GM12875 (cell line): ENCODE data around the gene NCBP1.
A peak's percentile ranks its signal among the peaks of the same experiment; 100 is the strongest.
"Not testable (repeated sequence)": the region's sequence is repeated elsewhere in the genome, so short reads cannot be mapped to it uniquely, and the experiment has no call there.

Source experiments
- H3K4me3 ChIP-seq: one replicate; pipeline ENCODE4 v1.5.1; 2011; ENCODE audit warnings: low read depth, low read length, control low read depth
- TF ChIP-seq, protein P1 (sequence below): IDR thresholded peaks from 2 replicates; pipeline ENCODE4 v1.5.1; 2011; ENCODE audit warnings: low read depth, mild to moderate bottlenecking, control low read depth, inconsistent platforms, low read length, moderate library complexity, borderline replicate concordance; ENCODE audit not compliant: insufficient read depth

NCBP1 gene

DNA sequence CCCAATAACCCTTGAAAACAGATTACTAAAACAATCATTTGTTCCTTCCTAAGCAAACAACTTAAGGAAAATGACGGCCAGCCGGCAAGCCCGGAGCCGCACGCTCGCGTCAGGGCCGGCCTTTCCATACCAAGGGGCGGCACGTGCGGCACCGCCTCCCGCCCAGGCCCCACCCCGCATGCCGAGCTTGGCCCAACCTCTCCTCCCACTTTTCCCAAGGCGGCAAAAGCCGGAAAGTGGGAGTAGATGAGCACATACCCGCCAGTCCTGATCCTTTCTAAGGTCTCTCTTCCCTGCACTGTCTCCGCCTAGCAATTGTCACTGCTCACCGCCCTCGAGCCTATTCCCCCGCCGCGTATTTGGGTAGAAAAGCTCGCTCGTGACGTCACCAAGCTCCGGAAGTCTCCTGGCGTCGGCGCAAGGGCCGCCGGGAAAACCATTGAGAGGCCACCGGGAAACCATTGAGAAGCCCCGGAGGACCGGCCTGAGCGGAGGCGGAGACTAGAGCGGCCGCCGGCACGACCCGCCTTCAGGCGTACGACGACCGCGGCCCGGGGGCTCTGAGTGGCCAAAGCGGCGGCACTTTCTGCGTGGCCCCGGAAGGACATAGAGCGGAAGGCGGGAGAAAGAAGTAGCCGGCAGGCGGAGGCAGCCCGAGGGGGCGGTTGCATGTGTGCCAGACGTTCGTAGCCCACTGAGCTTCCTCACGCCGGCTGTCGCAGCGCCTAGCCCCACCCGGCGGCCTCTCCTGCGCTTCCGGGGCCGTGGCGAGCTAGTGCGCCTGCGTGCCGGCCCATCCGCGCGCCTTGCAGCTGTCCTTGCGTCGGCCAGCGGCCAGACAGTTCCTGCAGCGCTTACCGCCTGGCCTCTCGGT lies at the start of gene NCBP1, which contains the start of gene TSTD2:
NCBP1 (plus strand) TSS at position 837 of the 874 bp plus-strand sequence. CDS start 61 bp downstream, outside the sequence.
TSTD2 (minus strand) TSS at position 384 of the 874 bp plus-strand sequence. CDS start 5,806 bp downstream, outside the sequence.
- peak within 1 kb of the TSS; percentile 95 for H3K4me3 ChIP-seq
- TF ChIP-seq, protein P1, sequence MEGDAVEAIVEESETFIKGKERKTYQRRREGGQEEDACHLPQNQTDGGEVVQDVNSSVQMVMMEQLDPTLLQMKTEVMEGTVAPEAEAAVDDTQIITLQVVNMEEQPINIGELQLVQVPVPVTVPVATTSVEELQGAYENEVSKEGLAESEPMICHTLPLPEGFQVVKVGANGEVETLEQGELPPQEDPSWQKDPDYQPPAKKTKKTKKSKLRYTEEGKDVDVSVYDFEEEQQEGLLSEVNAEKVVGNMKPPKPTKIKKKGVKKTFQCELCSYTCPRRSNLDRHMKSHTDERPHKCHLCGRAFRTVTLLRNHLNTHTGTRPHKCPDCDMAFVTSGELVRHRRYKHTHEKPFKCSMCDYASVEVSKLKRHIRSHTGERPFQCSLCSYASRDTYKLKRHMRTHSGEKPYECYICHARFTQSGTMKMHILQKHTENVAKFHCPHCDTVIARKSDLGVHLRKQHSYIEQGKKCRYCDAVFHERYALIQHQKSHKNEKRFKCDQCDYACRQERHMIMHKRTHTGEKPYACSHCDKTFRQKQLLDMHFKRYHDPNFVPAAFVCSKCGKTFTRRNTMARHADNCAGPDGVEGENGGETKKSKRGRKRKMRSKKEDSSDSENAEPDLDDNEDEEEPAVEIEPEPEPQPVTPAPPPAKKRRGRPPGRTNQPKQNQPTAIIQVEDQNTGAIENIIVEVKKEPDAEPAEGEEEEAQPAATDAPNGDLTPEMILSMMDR = no peak

- not testable (repeated sequence) for H3K4me3 ChIP-seq
Measured at GRCh38 chr9:97584778-97585177, 48.8 kb upstream of the NCBP1 start.

- not testable (repeated sequence) for H3K4me3 ChIP-seq
Measured at GRCh38 chr9:97586909-97587308, 46.7 kb upstream of the NCBP1 start.

DNA sequence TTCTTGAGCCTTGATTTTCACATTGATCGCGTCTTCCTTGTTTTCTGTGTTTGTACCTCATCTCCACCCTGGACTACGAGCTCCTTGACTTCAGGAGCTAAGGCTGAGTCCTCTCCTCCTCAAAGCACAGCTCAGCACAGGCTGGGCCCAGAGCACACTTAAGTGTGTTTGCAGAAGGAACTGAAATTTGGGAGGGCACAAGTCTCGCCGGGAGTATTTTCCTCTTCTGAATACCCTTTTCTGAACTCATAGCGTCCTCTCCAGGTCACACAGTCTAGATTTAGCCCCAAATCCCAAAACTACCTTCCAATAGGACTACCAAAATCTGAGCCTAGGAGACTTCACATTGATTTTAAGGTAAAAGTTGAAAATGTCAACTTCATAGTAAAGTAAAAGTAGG lies 42.1 kb upstream of the NCBP1 start:
- H3K4me3 ChIP-seq = no peak overlapping the region
- TF ChIP-seq, protein P1 = 0 out of 2 replicates have a peak, but pooled peaks have one; percentile 20

DNA sequence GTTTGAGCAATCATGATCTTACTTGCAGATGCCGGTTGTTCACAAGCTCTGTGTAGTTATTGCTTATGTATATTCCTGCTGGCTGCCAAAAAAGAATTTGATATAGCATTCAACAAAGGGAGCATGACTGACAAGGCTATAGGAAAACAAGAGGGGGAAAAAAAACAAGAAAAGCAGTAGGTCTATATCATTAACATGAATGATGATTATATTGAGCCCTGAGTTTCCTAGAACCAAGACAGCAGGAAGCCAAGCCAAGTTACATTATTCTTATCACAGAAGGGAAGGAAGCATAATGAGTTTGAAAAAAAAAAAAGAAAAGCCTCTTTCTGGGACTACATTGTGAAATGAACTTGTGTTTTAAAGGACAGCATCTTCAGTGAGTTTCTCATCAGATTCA lies 41.5 kb upstream of the NCBP1 start:
- no peak overlapping the region for H3K4me3 ChIP-seq
- TF ChIP-seq, protein P1 = no peak

DNA sequence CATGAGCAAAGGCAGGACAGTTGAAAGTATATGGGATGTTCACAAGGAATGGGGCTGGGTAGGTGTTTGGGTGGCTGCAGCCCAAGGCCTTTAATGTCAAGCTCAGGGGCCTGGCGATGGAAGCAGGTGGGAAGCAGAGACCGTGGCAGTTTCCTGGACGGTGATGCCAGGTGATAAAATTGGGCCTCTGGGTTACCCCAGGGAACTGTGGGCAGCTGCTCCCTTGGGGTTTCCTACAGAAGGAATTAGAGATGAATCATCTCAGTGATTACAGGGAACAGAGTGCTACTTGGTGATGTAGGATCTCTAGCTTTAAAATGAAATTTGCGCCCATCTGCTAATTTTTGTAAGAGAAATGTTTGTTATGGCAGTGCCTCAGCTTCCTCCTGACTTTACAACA lies 39.7 kb upstream of the NCBP1 start:
- TF ChIP-seq, protein P1 = no peak
- no peak overlapping the region for H3K4me3 ChIP-seq

DNA sequence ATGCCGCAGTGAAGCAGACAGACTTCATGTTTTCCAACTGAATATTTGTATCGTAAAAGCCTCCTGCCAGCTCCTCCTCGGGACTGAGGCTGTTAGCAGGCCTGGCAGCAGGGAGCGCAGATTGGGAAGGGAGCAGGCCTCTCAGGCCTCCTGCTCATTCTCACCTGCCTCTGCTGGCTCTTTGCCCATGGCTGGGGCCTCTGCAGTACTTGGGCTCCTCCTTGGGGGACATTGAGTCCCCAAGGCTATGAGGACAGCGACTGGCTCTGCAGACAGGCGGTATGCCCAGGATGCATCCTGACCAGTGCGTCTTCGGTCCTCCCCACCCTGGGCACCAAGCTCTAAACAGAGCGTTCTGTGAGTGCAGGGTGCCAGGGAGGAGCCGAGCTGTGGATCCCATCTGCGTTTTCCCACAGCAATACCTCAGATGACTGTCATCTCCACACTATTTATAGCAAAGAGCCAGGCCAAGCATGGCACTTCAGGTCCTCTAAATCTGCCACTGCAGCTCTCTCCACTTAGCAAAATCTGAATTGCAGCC lies 39.2 kb upstream of the NCBP1 start:
- TF ChIP-seq, protein P1 = no peak
- no peak overlapping the region for H3K4me3 ChIP-seq

- TF ChIP-seq, protein P1 = no peak
- H3K4me3 ChIP-seq = no peak overlapping the region
Measured at GRCh38 chr9:97596906-97597305, 36.7 kb upstream of the NCBP1 start.
